ENCODE data around the gene FAT1. TPM values are rescaled to one million over a fixed set of nuclear protein-coding genes. Genes with fewer than 3 reads are reported as not detected.

The FAT1 gene
- total RNA-seq, 2 donors from 2014 or later = not detected

- H3K4me3 Mint-ChIP-seq = no peak overlapping the region
- no peaks in the 10 kb centered on the region for H3K36me3 Mint-ChIP-seq
- no peak overlapping the region for H3K27ac Mint-ChIP-seq
- ATAC-seq (no peak), DNase-seq (ENCODE audit: low spot score) (no peak)
- H3K9me3 Mint-ChIP-seq = peaks cover 8% of the 10 kb centered on the region
- no peaks in the 10 kb centered on the region for H3K4me1 Mint-ChIP-seq (ENCODE audit: low read depth in 2 of 2)
- no peaks in the 10 kb centered on the region for H3K27me3 Mint-ChIP-seq
Observed at GRCh38 chr4:186604124-186604807, 119.4 kb downstream of the FAT1 start.

- no peak overlapping the region for H3K4me3 Mint-ChIP-seq
- ATAC-seq = no peak
- H3K27me3 Mint-ChIP-seq = no peaks in the 10 kb centered on the region
- H3K4me1 Mint-ChIP-seq (ENCODE audit: low read depth in 2 of 2) = no peaks in the 10 kb centered on the region
- H3K36me3 Mint-ChIP-seq = no peaks in the 10 kb centered on the region
- H3K27ac Mint-ChIP-seq = no peak overlapping the region
- H3K9me3 Mint-ChIP-seq = peaks cover 7% of the 10 kb centered on the region
- DNase-seq (ENCODE audit: low spot score) = no peak
Observed at GRCh38 chr4:186602978-186603377, 120.7 kb downstream of the FAT1 start.

GRCh38 chr4:186599483-186599882 lies 124.2 kb downstream of the FAT1 start:
- DNase-seq (ENCODE audit: low spot score) (no peak), ATAC-seq (no peak)
- Mint-ChIP-seq H3K9me3 (no peaks in the 10 kb centered on the region), H3K27me3 (no peaks in the 10 kb centered on the region), H3K27ac (no peak overlapping the region), H3K4me3 (no peak overlapping the region), H3K36me3 (no peaks in the 10 kb centered on the region), H3K4me1 (ENCODE audit: low read depth in 2 of 2) (no peaks in the 10 kb centered on the region)

GRCh38 chr4:186598686-186599085 lies 125.0 kb downstream of the FAT1 start:
- no peaks in the 10 kb centered on the region for H3K36me3 Mint-ChIP-seq
- H3K27ac Mint-ChIP-seq = no peak overlapping the region
- no peak overlapping the region for H3K4me3 Mint-ChIP-seq
- H3K4me1 Mint-ChIP-seq (ENCODE audit: low read depth in 2 of 2) = no peaks in the 10 kb centered on the region
- no peaks in the 10 kb centered on the region for H3K27me3 Mint-ChIP-seq
- ATAC-seq (no peak), DNase-seq (ENCODE audit: low spot score) (no peak)
- no peaks in the 10 kb centered on the region for H3K9me3 Mint-ChIP-seq

DNA sequence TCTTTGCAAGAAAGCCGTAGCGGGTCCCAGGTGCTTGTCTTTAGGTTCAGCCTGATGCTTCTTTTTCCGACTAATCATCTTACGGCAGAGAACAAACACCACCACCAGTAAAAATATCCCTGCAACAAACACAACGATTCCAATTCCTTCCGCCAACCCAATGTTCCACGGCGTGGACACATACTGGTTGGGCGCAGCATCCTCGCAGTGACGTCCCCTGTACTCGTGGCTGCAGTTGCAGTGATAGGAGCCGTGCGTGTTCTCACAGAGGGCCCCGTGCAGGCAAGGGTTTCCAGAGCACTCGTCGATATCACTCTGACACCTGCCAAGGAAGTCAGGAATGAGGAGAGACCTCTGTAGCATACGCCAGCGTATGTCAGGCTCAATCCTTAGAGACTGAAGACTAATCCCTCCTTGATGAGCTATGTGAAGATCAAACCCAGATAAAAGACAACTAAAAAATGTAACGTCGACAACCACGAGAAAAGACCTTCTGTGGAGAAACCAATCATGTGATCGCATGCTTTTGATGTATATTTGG lies 126.7 kb downstream of the FAT1 start:
- DNase-seq (ENCODE audit: low spot score) = no peak
- H3K27me3 Mint-ChIP-seq = no peaks in the 10 kb centered on the region
- no peak for ATAC-seq
- H3K27ac Mint-ChIP-seq = no peak overlapping the region
- H3K4me1 Mint-ChIP-seq (ENCODE audit: low read depth in 2 of 2) = no peaks in the 10 kb centered on the region
- H3K36me3 Mint-ChIP-seq = no peaks in the 10 kb centered on the region
- H3K4me3 Mint-ChIP-seq = no peak overlapping the region
- no peaks in the 10 kb centered on the region for H3K9me3 Mint-ChIP-seq

GRCh38 chr4:186596346-186596745 lies 127.3 kb downstream of the FAT1 start:
- DNase-seq (ENCODE audit: low spot score) = no peak
- H3K27me3 Mint-ChIP-seq = no peaks in the 10 kb centered on the region
- H3K4me3 Mint-ChIP-seq = no peak overlapping the region
- no peaks in the 10 kb centered on the region for H3K4me1 Mint-ChIP-seq (ENCODE audit: low read depth in 2 of 2)
- no peak for ATAC-seq
- H3K9me3 Mint-ChIP-seq = no peaks in the 10 kb centered on the region
- H3K36me3 Mint-ChIP-seq = no peaks in the 10 kb centered on the region
- no peak overlapping the region for H3K27ac Mint-ChIP-seq

DNA sequence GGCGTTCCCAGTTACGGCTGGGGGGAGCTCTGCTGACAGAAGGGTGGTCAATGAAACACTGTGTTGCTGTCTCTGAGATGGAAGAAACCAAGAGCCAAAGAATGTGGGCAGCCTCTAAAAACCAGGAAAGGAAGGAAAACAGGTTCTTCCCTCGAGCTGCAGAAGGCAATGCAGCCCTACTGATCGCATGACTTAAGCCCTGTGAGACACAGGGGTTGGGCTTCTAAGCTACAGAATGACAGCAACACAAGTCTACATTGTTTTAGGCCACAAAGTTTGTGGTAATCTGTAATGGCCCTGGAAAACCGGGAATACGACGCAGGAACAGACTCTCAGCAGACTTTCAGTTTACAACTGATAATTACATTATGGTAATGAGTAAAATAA lies 130.1 kb downstream of the FAT1 start:
- no peaks in the 10 kb centered on the region for H3K4me1 Mint-ChIP-seq (ENCODE audit: low read depth in 2 of 2)
- no peak for DNase-seq (ENCODE audit: low spot score)
- no peak overlapping the region for H3K4me3 Mint-ChIP-seq
- no peaks in the 10 kb centered on the region for H3K9me3 Mint-ChIP-seq
- H3K36me3 Mint-ChIP-seq = no peaks in the 10 kb centered on the region
- H3K27me3 Mint-ChIP-seq = no peaks in the 10 kb centered on the region
- ATAC-seq = no peak
- no peak overlapping the region for H3K27ac Mint-ChIP-seq

DNA sequence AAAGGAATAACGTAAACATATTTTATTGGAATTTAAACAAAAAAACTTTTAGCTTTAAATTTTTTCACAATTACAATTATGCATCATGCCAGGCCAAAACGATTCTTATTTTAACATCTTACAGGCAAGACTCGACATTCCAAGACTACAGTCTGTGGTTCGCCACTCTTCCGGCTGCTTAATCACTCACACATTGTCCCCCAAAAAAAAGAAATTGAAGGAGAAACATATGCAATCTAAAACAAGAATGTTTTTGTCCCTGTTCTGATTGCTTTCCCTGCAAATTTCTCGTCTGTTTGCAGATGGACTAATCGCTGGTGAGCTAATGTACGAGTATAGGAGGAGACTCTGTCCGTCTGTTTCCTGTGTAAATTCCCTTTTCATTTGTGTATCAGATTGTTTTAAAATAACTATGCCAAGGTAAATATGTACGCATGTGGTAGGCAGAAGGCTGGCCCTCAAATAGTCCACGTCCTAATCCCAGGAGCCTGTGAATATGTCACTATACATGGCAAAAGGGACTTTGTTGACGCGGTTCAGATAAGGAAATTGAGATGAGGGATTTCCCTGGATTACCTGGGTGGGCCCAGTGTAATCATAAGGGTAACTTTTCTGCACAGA lies 130.6 kb downstream of the FAT1 start:
- Mint-ChIP-seq H3K4me1 (ENCODE audit: low read depth in 2 of 2) (no peaks in the 10 kb centered on the region), H3K27me3 (no peaks in the 10 kb centered on the region), H3K36me3 (no peaks in the 10 kb centered on the region), H3K9me3 (no peaks in the 10 kb centered on the region), H3K27ac (no peak overlapping the region), H3K4me3 (no peak overlapping the region)
- DNase-seq (ENCODE audit: low spot score) (no peak), ATAC-seq (no peak)

GRCh38 chr4:186592445-186592844 lies 131.2 kb downstream of the FAT1 start:
- no peak for ATAC-seq
- Mint-ChIP-seq H3K27me3 (no peaks in the 10 kb centered on the region), H3K4me1 (ENCODE audit: low read depth in 2 of 2) (no peaks in the 10 kb centered on the region), H3K27ac (no peak overlapping the region), H3K9me3 (no peaks in the 10 kb centered on the region), H3K36me3 (no peaks in the 10 kb centered on the region), H3K4me3 (no peak overlapping the region)
- no peak for DNase-seq (ENCODE audit: low spot score)

GRCh38 chr4:186591651-186592050 lies 132.0 kb downstream of the FAT1 start:
- H3K36me3 Mint-ChIP-seq = no peaks in the 10 kb centered on the region
- H3K27ac Mint-ChIP-seq = no peak overlapping the region
- no peaks in the 10 kb centered on the region for H3K27me3 Mint-ChIP-seq
- no peaks in the 10 kb centered on the region for H3K9me3 Mint-ChIP-seq
- H3K4me1 Mint-ChIP-seq (ENCODE audit: low read depth in 2 of 2) = no peaks in the 10 kb centered on the region
- no peak for DNase-seq (ENCODE audit: low spot score)
- H3K4me3 Mint-ChIP-seq = no peak overlapping the region
- ATAC-seq = no peak

GRCh38 chr4:186588503-186588902 lies 135.2 kb downstream of the FAT1 start:
- H3K36me3 Mint-ChIP-seq = no peaks in the 10 kb centered on the region
- no peaks in the 10 kb centered on the region for H3K27me3 Mint-ChIP-seq
- no peaks in the 10 kb centered on the region for H3K4me1 Mint-ChIP-seq (ENCODE audit: low read depth in 2 of 2)
- DNase-seq (ENCODE audit: low spot score) (no peak), ATAC-seq (peak in 1 of 2 donors; percentile 24)
- no peak overlapping the region for H3K4me3 Mint-ChIP-seq
- H3K27ac Mint-ChIP-seq = no peak overlapping the region
- no peaks in the 10 kb centered on the region for H3K9me3 Mint-ChIP-seq

GRCh38 chr4:186587416-186588018 lies 136.1 kb downstream of the FAT1 start:
- Mint-ChIP-seq H3K27ac (no peak overlapping the region), H3K9me3 (no peaks in the 10 kb centered on the region), H3K4me3 (no peak overlapping the region), H3K36me3 (no peaks in the 10 kb centered on the region), H3K27me3 (no peaks in the 10 kb centered on the region), H3K4me1 (ENCODE audit: low read depth in 2 of 2) (no peaks in the 10 kb centered on the region)
- ATAC-seq = no peak
- DNase-seq (ENCODE audit: low spot score) = no peak

DNA sequence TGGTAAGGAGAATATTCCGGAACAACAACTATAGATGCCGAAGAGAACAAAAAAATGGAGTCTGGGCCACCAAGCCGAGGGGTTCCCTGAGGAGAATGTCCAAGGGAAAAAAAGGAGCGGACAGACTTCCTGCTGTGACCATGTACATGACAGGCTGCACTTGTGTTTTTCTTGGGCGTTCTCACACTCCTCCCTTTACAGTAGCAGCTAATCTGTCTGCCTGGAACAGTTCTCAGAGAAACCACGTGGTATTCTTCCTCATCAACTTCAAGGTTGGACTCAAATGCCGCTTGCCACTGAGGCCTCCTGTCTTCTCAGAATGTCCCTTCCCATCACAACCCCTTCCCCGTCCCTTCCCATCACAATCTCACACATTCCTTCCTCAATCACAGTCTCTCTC lies 137.5 kb downstream of the FAT1 start:
- ATAC-seq (no peak), DNase-seq (ENCODE audit: low spot score) (no peak)
- H3K4me3 Mint-ChIP-seq = no peak overlapping the region
- H3K36me3 Mint-ChIP-seq = no peaks in the 10 kb centered on the region
- H3K4me1 Mint-ChIP-seq (ENCODE audit: low read depth in 2 of 2) = no peaks in the 10 kb centered on the region
- no peaks in the 10 kb centered on the region for H3K9me3 Mint-ChIP-seq
- H3K27me3 Mint-ChIP-seq = no peaks in the 10 kb centered on the region
- no peak overlapping the region for H3K27ac Mint-ChIP-seq

GRCh38 chr4:186584912-186585311 lies 138.7 kb downstream of the FAT1 start:
- no peak for ATAC-seq
- Mint-ChIP-seq H3K9me3 (no peaks in the 10 kb centered on the region), H3K4me1 (ENCODE audit: low read depth in 2 of 2) (no peaks in the 10 kb centered on the region), H3K4me3 (no peak overlapping the region), H3K27me3 (no peaks in the 10 kb centered on the region), H3K27ac (no peak overlapping the region), H3K36me3 (no peaks in the 10 kb centered on the region)
- no peak for DNase-seq (ENCODE audit: low spot score)
